ENCODE results near the gene POU3F1.

Gene POU3F1

DNA sequence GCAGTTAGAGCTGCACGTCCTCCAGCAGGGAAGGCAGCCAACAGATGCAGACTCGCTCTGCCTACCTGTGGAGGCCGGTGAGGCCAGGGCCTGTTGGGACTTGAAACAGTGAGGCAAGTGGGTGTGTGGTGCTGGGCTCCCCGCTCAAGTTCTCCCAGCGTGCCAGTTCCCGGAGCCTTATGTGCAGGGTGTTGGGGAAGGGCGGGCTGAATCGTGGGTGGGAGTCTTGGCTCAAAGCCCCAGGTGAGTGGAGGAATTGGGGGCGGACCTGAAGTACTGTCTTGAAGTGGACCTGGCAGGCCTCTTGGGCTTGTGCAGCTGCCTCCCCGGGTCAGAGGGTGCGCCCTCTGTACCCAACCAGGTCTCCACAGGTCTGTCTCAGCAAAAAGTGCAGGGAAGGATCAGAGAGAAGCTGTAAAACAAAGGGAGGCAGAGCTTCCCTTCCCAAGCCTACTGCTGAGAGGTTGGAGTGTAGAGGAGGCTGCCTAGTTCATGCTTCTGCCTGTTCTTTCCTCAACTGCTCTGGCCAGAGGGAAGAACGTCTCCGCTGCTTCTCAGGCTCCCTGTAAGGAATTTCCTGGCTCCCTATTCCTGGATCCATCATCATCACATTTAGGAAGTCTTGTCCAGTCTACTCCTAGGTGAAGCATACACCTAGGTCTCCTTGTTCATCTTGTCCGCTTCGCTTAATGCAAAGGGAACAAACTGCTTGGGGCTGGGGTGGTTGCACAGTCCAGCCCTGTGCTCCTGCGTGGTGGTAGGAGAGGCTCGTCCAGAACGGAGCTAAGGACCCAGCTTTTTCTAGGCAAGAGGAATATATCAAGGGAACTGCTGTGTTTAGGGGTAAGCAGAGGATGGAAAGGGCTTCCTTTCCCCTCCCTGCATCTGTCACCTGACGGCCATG is 19.1 kb downstream of the POU3F1 start:
- no peak for DNase-seq

DNA sequence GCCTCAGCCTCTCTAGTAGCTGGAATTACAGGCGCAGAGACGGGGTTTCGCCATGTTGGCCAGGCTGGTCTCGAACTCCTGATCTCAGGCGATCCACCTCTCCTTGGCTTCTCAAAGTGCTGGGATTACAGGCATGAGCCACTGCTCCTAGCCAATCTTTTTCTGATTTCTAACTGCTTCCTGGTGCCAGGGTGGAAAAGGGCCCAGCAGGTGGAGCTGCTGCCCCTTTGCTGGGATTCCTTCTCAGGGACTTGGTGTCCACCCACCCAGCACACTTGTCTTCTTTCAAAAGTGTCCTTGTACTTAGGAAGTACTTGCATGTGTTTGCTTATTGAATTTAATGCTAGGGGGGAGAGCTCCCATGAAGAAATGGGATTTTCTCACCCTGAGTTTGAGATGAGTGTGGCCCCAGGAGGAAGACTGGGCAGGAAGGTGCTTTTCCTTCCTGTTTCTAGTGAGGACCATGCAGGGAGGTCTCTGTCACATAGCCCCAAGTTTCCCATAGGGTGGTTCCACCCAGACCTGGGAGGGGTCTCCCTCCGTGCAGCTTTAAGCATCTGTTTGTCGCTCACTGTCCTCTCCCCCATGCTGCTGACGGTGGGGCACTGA is 19.9 kb downstream of the POU3F1 start:
- DNase-seq = peak in 2 of 5 experiments; percentile 38 to 76

- DNase-seq = no peak
These were observed 20.9 kb downstream of the POU3F1 start for GRCh38 chr1:38025664-38026063.

DNA sequence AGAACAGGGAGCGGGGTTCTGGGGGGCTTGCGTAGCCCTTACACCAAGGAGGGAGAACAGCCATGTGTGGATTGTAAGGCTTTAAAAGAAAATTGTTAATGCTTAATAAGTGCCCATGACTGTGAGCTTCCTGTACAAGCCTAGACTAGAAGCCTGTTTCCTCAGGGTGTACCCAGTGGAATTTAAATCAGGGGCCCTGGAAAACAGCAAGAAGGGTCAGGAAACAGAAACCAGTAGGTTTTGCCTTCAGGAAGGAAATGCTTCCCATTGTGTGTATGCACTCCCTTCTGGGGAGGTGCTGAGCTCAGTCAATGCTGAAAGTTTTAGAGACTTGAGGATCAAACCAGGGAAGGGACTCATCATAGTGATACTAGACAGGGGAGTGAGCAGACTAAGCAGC is 21.4 kb downstream of the POU3F1 start:
- DNase-seq = no peak

- DNase-seq = no peak
These were observed 23.8 kb downstream of the POU3F1 start for GRCh38 chr1:38022810-38023209.

- no peak for DNase-seq
These were observed 24.6 kb downstream of the POU3F1 start for GRCh38 chr1:38021969-38022368.

GRCh38 chr1:38020396-38020795 is 26.2 kb downstream of the POU3F1 start:
- DNase-seq = no peak

DNA sequence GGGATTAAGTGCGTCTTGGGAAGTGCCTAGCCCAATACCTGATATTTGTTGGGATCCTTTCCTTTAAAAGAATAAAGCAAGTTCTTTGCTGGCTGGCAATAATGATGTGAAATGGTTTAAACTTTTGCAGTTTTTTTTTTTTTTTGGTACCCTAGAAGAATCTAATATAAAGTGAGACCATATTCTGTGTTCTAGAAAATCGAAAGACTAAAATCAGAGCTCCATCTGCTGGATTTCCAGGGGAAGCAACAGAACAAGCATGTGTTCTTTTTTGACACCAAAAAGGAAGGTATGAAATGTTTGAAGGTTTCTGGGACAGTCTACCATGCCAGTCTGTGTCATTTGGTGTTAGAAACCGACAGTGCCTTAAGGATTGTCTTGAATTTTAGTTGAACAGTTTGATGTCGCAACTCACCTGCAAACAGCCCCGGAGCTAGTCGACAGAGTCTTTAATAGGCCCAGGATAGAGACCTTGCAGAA is 27.7 kb downstream of the POU3F1 start:
- peak in 1 of 5 experiments; percentile 55 for DNase-seq

GRCh38 chr1:38015978-38016725 is 30.4 kb downstream of the POU3F1 start:
- no peak for DNase-seq

GRCh38 chr1:38014724-38015424 is 31.7 kb downstream of the POU3F1 start:
- DNase-seq = no peak

GRCh38 chr1:38014171-38014570 is 32.4 kb downstream of the POU3F1 start:
- no peak for DNase-seq

DNA sequence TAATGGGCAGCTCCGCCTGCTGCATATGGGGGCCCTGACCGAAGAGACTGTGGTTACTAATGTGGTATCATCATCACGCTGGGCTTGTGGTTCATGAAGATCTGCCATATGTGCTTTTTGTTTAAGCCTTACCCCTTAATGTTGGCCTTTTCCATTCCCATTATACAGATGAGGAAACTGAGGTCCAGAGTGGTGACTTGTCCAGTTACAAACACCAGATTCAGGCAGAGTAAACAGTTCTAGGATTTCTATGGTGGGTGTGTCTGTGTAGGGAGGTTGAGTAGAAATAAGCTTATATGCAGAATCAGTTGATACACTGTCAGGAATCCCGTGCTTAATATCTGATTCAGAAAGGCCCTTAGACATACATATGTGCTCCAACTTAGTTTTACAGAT is 33.4 kb downstream of the POU3F1 start:
- DNase-seq = no peak

DNA sequence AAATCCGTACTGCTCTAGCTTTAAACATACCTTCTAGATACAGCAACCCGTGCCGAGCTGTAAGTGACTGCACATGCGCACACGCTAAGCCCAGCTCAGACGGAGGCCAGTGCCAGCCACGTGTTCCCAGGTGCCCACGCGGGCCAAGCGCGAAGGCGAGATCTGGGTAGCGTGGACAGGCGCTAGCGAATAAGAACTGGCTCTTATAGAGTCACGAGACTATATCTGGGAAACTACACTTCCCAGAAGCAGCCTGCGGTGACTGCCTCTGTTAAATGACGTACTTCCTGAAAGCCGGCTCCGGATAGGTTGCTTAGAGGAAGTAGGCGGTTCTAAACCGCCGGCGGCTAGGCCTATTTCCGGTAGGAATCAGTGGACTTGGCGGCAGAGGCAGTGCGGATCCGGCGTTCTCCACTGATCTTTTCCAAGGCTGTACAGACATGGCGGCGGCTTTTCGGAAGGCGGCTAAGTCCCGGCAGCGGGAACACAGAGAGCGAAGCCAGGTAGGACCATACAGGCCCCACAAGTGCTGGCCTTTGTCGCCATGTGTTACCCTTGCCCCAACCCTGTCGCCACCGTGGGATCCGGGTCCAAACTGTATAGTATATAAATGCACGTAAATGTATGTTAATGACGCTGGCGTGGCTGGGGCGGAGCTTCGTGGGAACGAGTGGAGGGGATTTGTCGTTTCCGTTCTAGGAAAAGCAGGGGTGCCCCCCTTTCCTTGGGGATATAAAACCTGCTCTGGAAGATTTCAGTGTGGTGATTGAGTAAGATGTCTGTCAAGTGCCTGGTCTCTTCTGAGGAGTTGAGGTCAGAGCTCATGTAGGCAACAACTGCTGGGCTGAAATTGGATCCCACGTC is 34.0 kb downstream of the POU3F1 start, which contains the start of gene UTP11:
Gene UTP11, plus strand, starts transcription at position 372 of the 864 bp plus-strand sequence. Its CDS starts 69 bp downstream, at position 441.
- DNase-seq = peak; percentile 65 to 98 (median 86)

DNA sequence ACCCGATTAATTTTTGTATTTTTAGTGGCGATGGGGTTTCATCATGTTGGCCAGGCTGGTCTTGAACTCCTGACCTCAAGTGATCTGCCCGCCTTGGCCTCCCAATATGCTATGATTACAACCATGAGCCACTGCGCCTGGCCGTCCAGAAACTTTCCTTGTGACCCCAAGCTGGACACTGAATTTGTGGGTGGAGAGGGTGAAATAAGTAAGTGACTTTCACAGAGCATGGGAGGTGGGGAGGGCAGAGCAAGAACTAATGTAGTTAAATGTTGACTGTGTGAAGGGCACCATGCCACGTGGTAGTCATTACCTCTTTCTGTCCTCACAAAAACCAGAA is 36.8 kb downstream of the POU3F1 start:
- no peak for DNase-seq

DNA sequence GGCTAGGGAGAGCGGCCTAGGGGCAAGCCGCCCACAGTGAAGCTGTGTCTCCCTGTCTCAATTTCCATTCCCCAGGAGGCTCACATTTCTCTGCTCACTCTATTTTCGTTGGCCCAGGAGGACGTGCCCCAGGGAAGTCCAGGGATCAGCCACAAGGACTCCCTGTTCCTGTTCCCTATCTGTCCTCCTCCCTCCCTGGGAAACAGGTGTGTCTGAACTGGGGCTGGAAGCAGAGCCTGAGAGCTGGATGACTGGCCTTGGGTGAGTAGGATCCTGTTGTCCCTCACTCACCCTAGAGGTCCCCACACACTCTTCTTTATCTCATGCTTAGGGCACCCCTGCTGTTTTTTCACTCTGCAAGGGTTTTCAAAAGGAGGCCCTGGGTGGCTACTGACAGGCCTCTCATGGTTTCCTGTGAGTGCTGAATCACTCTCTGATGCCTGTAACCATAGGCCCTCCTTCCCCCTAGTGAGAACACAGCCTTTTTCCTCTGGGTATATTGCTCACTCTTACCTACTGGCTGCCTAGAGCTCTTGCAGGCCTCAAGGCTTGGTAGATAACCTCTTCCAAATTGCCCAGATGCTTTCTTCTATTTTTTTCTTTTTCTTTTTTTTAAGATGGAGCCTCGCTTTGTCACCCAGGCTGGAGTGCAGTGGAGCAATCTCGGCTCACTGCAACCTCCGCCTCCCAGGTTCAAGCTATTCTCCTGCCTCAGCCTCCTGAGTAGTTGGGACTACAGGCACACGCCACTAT is 37.3 kb downstream of the POU3F1 start:
- peak in 3 of 5 experiments; percentile 26 to 77 (median 61) for DNase-seq

GRCh38 chr1:38006008-38006828 is 40.4 kb downstream of the POU3F1 start:
- DNase-seq = peak in 1 of 5 experiments; percentile 42

DNA sequence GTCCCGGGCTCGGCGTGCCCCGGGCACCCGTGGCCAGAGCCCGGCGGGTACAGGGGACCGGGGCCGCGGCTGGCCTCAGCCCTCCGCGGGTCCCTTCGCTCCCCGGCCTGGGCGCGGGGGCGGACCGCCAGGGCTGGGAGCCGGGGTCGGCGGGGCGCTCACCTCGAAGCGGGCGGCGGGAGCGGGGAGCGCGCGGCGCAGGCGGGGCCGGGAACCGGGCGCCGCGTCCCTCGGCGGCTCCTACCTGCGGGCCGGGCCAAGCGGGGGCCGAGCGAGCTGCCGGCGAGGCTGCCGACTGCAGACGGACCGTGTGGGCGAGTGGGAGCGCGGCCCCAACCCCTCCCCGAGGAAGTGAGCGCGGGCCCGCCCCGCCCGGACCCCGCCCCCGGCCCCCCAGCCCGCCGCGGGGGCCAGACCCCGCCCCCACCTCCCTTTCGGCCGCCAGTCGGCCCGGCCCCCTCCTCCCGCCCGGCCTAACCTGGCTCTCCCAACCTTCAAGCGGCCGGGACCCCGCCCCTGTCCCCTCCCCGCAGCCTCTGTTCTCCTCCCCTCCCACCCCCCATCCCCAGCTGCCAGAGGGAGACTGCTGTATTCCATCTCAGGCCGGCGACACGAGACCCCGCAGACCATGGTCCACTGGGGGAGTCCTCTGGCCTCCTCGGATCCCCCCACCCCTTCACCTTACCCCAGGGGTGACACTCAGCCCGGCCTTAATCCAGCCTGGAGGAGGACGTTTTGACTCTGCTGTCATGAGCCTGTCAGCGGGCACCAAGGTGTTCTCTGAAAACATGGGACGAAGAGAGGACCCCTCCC is 41.2 kb downstream of the POU3F1 start, which contains the start of gene FHL3:
Gene FHL3, minus strand, starts transcription at position 320 of the 813 bp plus-strand sequence. CDS start 6,102 bp downstream, outside the sequence.
- peak in 3 of 5 experiments; percentile 18 to 42 (median 38) for DNase-seq

- peak in 1 of 5 experiments; percentile 34 for DNase-seq
These were observed 42.1 kb downstream of the POU3F1 start for GRCh38 chr1:38004284-38005108.

Measured in T-helper 2 cell (primary cell).